Uterus (tissue), 2 donors: ENCODE results near the gene DDN.

Experiments used
- CTCF ChIP-seq, 4 experiments: fragments of 200-600 bp in 2 of 4; fragments of 450-650 bp in 2 of 4; sonication (generic) in 2 of 4; IDR thresholded peaks; one replicate each; pipeline ENCODE4 v1.5.1; 2016 to 2019; ENCODE audit warnings: antibody characterized with exemption in 4 of 4, mild to moderate bottlenecking in 2 of 4, moderate library complexity in 1 of 4
- POLR2A ChIP-seq, 2 donors: fragments of 450-650 bp; IDR thresholded peaks; one replicate each; pipeline ENCODE4 v1.6.1; 2016; ENCODE audit warnings: antibody characterized with exemption in 2 of 2, mild to moderate bottlenecking in 1 of 2, moderate library complexity in 1 of 2

DNA sequence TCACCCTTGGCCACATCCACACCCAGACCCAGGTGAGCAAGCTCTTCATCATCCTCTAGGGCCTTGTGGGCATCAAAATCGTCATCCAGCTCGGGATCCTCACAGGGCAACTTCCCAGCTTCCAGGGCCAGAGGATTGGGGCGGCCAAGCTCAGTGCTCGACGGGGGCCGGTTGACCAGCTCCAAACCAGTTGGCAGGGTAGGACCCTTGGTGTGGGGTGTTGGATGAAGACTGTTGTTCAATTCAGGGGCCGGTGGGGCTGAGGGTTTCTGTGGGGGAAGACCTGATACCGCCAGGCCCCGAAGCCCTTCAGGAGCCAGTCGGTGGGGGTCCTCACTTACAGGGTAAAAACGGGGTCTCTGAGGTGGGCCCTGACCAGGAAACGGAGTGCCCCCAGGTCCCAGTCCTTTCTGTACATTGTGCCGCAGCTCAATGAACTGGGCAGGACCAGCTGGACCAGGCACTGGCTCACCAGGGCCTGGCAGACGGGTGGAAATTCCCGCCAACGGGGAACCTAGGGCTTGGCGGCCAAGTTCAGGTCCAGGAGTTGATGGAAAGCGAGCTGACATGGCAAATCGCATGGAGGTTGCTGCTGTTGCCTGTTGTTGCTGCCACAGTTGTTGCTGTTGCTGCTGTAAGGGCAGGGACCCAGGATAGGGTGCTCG is 39.2 kb upstream of the DDN start:
- no peak for TF ChIP-seq CTCF (IDR thresholded peaks at IDR 0.05)
- TF ChIP-seq POLR2A (IDR thresholded peaks at IDR 0.05) = no peak
